Inflammatory macrophage treated with lipopolysaccharide for 1 hour (primary cell): Measurements from ENCODE around the gene ADCY2.

ENCODE experiments used
- DNase-seq, 2 donors: peaks; one replicate each; pipeline ENCODE4 v3.0.0-alpha.2; 2020 to 2022

ADCY2 gene

DNA sequence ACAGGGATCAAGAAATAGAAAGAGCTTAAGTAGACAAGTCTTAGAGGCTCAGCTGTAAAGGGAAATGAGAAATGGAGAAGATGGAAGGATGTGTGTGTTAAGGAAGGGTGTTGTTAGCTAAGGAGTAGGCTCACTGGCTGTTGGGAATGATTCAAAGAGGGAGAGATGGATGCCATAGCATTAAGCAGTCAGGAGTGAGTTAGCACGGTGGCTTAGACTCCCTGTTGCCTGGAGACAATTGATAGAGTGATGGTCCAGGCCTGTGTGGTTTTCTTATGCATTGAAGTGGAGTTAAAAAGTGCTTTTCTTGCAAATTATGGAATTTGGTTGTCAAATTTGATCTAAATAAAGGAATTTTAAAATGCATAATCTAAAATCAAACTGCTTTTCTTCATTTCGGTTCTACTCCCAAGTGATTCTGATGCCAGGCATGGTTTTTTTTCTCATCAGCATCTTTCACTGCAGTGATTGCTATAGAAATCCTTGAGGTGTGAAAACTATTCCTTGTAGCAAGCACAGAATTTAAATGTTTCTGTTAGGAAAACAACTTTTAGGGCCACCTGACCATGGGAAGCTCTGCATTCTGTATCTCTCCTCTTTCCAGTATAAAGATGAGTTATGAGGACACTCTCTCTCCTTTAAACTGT lies 214.7 kb downstream of the ADCY2 start:
- DNase-seq = no peak

- DNase-seq = no peak
These were observed 215.6 kb downstream of the ADCY2 start for GRCh38 chr5:7611518-7611917.

DNA sequence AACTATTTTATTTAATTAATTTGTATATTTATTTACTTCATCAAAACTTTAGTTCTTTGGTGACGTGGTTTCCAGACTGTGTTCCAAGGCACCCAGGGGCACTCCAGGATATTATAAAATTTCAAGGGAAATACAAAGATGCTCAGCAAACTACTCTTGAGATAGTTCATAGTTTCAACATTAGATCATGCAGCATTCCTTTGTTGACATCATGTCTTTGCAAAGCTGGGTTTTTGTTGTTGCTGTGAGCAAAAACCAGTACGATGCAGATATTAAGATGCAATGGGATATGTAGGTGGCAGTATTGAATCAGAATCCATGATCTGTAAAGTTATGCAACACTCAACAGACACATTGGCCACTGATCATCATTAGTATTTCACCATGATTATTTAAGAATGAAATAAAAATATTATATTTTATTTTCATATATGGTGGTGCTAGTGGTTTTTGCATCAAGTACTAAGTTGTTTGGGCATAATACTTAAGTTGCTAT lies 219.7 kb downstream of the ADCY2 start:
- no peak for DNase-seq

- DNase-seq = no peak
These were observed 221.0 kb downstream of the ADCY2 start for GRCh38 chr5:7616897-7617296.

DNA sequence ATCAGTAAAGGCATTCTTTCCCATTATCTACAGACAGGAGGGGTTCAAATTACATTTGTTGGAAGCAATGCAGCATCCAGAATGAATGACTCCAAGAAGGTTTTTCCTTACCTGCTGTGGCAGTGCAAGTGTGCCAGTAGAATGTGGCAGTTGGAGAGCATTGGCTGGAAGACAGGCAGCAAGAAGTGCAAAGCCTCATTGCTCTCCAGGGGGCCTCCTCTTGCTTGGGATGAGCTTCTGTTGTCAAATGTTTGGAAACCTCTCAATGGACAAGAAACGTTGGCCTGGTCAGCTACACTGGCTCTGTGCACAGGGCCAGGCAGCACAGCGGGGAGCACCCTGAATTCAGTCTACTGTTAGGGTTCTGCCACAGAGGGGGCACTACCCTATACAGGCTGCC lies 226.6 kb downstream of the ADCY2 start:
- DNase-seq = no peak

GRCh38 chr5:7625740-7626139 lies 229.8 kb downstream of the ADCY2 start:
- DNase-seq = no peak

DNA sequence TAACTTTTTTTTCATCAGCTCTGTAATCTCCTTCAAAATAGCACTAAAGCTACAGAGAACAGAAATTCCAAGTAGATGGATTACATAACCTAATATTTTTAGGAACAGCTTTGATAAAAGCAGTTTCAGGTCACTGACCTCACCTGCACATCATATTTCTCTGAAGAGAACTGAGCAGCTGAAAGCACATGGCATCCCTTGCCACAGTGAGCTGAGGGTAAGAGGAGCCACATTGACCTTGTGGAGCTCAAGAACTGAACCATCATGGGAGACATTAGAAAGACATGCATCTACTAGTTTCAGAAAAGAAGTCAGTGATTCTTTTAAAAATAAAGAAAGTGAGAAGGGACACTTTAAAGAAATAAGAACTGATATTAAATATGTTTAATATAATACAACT lies 232.3 kb downstream of the ADCY2 start:
- DNase-seq = no peak

DNA sequence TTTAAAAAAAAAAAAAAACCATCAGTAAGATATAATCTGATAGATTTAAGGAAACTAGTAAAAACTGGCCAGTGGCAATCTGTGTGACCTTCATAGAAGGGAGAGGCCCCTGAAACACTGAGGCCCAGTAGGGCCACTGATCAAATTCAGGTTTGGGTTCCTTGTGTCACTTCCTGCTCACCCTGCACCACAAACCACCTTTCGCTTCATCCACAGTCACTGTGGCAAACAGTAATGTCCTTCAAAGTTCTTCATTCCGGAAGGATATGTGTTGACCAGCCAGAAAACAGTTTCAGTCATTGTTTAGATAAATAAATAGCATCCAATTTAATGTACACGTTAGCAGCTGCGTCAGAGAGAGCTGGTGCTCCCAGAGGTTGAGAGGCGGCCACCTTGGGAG lies 232.9 kb downstream of the ADCY2 start:
- no peak for DNase-seq

GRCh38 chr5:7629561-7629960 lies 233.6 kb downstream of the ADCY2 start:
- no peak for DNase-seq

- DNase-seq = no peak
These were observed 238.9 kb downstream of the ADCY2 start for GRCh38 chr5:7634837-7635236.

DNA sequence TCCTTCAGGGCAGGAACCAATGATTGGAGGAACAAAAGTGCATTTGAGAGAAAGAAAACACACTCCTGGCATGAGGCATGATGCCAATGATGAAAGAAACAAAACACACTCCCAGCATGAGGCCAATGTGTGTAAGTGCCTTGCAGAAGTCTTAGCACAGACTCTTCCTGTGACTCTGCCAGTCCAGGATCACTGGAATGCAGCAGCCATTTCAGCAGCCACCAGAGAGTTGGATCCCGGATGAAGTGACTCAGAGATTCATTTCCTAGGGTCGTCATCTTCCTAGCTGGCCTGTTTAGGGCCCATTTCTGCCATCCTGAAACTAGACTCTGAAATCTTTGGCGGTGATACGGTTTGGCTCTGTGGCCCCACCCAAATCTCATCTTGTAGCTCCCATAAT lies 242.5 kb downstream of the ADCY2 start:
- no peak for DNase-seq

GRCh38 chr5:7642029-7642428 lies 246.1 kb downstream of the ADCY2 start:
- DNase-seq = no peak

DNA sequence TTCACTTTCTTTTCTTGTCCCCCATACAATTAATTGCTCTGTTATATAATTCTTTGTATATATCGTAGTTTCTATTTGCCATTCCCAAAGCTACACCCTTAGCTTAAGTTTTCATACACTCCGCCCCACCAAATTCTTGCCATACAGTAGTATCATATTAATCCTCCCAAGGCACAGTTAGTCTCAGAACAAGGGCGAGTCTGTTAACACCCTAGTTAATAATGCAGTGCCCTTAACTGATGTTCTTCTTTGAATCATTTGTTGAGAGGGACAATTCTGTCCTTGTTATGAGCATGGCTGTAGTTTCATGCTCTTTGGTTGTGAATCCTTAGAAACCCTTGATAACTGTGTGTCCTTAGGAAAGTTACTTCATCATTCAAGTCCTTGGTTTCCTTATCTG lies 248.8 kb downstream of the ADCY2 start:
- no peak for DNase-seq

- no peak for DNase-seq
These were observed 254.8 kb downstream of the ADCY2 start for GRCh38 chr5:7650755-7651154.

DNA sequence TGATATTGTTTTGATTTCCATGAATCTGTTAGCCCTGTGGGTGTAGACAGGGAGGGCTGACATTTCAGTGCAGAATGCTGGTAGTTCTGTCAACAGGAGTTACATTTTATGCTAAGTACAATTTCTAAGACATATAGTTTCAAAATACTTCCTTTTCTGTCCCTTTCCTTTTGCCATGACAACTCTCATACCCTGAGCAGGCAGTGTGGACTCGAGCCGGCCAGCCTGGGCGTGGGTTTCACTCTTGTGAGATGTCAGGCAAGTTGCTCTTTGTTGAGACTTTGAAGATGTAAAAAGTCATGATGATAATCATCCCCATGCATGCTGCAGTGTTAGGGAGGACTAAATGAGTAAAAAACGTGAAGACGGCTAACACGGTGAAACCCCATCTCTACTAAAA lies 257.1 kb downstream of the ADCY2 start:
- DNase-seq = no peak

DNA sequence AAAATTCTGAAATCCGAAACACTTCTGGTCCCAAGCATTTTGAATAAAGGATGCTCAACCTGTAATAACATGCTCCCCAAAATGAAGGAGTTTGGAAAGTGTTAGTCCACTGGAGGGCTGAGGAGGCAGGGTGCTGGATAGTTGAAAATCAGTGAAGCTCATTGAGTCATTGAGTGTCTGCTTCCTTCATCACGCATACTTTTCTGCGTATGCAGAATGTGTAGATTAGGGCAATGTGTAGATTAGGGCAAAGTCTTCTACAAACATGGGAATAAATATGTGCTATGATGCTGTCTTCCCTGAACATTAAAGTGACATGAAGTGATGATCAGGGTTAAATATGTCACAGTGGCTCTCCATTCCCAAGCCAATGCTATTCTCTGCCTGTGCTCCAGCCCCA lies 261.2 kb downstream of the ADCY2 start:
- DNase-seq = no peak

DNA sequence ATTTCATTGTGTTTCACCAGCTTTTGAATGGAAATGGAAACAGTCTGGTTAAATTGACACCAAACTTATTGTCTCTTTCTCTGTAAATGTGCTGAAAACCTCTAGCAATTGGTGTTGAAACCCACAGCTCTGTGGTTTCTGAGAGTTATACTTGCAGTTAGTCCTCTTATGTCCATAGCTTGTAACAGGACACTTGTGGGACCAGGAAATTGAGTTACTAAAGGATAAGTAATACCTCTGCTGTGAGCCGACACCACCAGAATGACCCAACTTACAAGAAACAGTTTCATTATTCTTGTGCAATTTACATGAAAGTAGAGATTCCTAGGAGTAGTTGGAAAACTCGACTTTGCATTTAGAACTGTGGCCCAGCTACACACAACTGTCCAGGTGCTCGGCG lies 263.5 kb downstream of the ADCY2 start:
- DNase-seq = no peak

GRCh38 chr5:7662289-7662688 lies 266.4 kb downstream of the ADCY2 start:
- no peak for DNase-seq

DNA sequence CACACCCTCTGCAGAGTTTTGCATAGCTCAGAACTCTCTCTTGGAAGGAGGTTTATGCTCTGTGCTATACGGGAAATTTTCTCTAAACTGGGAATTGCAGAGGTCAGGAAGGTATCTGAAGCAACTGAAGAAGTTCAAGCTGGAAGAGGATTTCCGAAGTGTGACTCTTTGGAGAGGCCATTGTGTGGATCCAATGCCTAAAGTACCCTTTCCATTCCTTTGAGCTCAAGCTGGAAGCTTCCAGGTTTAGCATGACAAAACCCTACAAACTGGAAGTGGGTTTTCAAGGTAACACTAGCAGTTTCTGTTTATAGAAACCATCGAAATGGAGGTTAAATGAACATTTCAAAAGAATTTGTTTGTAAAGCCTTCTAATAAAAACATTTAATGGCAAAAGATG lies 267.9 kb downstream of the ADCY2 start:
- DNase-seq = no peak

DNA sequence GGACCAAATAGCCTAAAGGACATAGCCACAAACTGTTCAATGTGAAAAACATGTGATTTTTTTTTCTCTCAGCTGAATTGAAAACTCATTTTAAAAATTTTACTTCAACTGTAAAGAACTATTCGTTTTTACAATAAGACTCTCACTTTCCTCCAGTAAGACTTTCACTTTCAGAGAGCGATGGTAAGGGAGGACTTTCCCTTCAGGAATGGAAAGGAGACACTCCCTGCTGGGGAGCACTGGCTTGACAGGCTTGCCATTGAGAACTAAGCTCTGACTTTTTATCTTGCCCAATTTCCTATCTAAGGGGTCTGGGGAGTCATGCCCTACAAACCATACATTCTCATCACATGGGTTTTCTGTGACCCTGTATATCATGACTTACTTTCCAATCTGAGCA lies 268.3 kb downstream of the ADCY2 start:
- no peak for DNase-seq

GRCh38 chr5:7667216-7667767 lies 271.4 kb downstream of the ADCY2 start:
- DNase-seq = no peak

GRCh38 chr5:7668161-7668560 lies 272.2 kb downstream of the ADCY2 start:
- DNase-seq = no peak

DNA sequence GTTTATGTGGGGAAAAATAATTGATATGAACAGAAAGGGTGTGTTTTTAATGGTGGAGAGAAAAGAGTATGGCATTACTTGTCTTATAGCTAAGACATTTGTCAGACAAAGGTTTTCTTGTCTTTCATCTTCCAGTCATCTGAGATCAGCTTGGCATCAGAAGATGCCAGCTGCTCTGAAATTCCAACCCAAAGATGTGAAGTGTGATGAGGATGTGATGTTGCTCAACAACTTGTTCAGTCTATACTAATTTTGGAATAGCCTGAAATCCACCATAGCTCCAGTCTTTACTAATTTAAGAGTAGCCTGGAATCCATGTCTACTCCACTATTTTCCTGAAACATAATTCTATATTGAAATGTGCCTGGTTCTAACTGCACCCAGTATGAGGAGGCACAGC lies 272.7 kb downstream of the ADCY2 start:
- DNase-seq = no peak

GRCh38 chr5:7671381-7671993 lies 275.5 kb downstream of the ADCY2 start:
- DNase-seq = no peak

DNA sequence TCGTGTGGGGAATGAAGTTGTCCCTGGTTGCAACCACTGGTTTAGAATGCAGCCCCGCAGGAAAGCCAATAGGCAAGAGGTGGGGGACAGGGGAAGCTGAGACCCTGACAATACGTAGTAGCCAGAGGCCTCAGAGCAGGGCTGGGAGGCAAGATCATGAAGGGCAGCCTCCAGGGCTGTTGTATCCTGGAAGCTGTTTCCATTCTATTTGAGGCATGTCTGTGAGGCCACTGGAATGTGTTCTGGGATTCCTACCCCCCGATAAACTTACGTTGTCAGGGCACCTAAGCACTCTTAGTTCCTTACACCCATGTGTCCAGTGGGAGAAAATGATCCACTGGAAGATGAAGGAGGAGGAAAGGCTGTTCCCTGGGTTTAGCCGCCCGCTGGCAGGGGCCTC lies 277.7 kb downstream of the ADCY2 start:
- no peak for DNase-seq
